GM12873 (cell line): Measurements from ENCODE around the gene LAMP1.

Experiments used
- TF ChIP-seq, protein P1 (sequence below): IDR thresholded peaks from 2 replicates; pipeline ENCODE4 v1.5.1; 2012; ENCODE audit warnings: low read depth, mild to moderate bottlenecking, moderate library complexity, low read length, control low read depth; ENCODE audit not compliant: insufficient read depth; ENCODE audit errors: missing control alignments

The LAMP1 gene

DNA sequence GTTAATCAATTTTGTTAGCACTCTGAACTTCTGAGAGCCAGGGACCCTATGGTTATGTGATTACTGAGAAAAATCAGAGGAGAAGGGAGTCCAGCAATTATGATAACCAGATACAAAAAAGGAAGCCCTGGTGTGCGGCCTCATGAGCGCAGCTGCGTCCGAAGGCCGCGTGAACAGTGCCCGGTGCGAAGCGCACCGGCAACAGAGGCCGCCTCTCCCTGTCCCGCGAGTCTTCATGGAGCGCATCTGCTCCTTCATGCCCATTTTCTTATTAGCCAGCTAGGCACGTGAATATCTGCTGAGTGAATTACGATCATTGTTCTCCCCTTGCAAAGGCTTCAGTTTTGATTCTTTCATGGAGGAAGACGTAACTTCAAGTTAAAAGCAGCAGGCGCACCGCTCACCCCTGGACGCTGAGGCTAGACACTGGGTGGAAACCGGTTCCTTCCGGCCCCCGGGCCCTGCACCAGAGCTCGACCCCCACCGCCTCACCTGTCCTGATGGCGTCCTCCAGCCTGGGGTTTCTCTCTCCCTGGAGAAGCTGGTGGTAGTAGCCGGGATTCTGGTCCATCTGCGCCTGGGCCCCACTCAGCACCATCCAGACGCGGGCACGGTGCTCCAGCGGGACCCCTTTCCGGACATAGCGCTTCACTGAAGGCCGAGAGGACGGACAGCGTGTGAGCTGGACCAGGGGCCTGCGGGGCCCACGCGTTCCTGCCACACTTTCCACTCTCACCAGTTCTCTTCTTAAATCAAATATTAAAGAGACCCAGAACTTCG, 58.0 kb downstream of the LAMP1 start:
- TF ChIP-seq, protein P1, sequence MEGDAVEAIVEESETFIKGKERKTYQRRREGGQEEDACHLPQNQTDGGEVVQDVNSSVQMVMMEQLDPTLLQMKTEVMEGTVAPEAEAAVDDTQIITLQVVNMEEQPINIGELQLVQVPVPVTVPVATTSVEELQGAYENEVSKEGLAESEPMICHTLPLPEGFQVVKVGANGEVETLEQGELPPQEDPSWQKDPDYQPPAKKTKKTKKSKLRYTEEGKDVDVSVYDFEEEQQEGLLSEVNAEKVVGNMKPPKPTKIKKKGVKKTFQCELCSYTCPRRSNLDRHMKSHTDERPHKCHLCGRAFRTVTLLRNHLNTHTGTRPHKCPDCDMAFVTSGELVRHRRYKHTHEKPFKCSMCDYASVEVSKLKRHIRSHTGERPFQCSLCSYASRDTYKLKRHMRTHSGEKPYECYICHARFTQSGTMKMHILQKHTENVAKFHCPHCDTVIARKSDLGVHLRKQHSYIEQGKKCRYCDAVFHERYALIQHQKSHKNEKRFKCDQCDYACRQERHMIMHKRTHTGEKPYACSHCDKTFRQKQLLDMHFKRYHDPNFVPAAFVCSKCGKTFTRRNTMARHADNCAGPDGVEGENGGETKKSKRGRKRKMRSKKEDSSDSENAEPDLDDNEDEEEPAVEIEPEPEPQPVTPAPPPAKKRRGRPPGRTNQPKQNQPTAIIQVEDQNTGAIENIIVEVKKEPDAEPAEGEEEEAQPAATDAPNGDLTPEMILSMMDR: no peak

DNA sequence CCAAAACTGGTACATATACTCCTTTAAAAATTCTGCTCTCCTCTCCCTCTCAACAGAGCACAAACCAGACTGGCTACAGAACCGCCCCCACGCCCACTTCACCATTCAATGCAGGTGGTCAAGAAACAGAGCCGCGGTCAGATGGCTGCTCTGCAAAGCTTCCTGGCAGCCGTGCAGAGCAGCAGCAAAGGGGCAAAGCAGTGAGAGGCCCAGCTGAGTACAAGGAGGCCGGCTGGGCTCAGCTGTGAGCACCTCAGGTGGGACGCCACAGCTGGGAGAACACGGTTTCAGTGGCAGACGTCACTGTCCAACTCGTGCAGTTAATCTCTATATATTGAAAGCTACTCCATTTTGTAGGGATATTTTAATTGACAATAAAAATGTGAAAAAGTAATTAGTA, 58.6 kb downstream of the LAMP1 start:
- TF ChIP-seq, protein P1: no peak

DNA sequence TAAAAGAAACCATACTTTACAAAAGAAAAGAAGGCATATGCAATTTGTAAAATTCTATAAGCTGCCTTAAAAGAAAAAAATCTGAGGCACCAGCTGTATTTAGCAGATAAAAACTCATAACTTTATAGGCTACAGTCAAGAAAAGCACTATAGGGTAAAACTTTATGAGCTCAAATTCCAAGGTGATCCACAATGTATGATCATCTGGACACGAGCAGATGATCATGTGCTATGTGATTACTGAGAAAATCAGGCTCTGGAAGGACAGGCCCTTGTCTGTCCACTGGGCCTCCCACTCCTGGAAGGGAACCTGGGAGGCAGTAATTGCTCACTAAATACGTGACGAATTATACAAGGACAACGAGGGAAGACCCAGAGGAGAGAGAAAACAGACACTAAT, 59.6 kb downstream of the LAMP1 start:
- TF ChIP-seq, protein P1: no peak

DNA sequence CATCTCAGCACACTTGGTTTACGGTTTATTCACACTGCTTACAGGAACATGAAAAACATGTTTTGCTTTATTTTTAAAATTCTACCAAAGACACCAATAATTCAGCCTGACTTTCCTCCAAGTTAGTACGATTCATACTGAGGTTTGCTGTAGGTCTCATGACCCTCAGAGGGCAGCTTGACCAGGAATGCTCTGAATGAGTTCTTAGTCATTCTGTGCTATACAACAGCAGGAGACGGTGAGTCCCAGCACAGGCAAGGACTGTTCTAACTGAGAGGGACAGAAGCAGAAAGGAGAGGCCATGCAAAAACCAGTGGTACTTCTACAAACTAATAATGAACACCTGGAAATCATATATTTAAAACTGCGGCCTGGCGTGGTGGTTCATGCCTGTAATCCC, 60.5 kb downstream of the LAMP1 start:
- TF ChIP-seq, protein P1: no peak

DNA sequence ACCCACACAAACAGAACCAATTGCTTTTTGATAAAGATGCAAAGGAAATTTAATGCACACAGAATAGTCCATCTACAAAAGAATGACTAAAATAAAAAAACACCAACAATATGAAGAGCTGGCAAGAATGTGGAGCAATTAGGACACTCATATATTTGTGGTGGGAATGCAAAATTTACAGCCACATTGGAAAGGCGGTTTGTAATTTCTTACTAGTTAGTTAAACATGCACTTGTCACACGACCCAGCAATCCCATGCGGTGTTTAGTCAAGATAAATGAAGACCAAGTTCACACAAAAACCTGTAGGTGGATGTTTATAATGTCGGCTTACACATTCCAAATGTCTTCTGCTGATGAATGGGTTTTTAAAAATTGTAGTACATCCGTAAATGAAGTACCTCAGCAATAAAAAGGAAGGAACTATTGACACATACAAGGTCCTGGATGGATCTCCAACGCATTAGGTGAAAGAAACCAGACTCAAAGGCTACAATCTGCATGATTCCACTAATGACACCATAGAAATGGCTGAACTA, 61.7 kb downstream of the LAMP1 start:
- TF ChIP-seq, protein P1: no peak

DNA sequence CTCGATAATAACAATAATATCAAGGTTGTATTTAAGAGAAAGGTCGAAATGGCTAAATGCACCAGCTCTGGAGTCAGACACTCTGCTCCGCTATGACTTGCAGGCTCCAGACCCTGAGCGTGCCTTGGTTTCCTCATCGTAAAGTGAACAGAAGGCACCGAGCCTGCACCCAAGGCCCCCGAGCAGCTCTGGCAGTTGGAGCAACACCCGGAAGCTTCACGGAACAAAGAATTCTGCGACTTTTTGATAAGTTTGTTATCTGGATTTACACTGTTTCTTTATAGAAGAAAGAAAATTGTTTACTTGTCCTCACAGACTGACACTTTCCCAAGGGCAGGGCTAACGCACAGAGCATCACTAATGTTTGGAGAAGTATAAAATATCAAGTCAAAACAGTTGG, 62.5 kb downstream of the LAMP1 start:
- TF ChIP-seq, protein P1: no peak

DNA sequence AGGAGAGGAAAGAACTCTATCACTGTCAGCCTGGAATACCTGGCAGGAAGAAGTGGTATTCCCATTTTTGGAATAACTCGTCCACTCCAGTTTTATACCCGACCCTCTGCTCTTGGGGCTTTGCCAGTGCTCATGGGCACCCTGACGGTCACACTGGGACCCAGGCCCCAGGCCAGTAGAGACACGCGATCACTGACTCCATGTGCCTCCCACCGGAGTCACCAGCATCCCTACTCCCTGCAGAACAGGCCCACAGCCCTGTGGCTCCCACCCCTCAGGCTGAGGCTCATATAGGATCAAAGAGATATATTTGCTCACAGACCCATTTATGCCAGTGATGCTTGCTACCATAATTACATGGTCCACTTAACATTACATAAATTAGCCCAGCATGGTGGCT, 63.4 kb downstream of the LAMP1 start:
- TF ChIP-seq, protein P1: no peak
